Measurements from ENCODE around the gene FBXO9.

DNA sequence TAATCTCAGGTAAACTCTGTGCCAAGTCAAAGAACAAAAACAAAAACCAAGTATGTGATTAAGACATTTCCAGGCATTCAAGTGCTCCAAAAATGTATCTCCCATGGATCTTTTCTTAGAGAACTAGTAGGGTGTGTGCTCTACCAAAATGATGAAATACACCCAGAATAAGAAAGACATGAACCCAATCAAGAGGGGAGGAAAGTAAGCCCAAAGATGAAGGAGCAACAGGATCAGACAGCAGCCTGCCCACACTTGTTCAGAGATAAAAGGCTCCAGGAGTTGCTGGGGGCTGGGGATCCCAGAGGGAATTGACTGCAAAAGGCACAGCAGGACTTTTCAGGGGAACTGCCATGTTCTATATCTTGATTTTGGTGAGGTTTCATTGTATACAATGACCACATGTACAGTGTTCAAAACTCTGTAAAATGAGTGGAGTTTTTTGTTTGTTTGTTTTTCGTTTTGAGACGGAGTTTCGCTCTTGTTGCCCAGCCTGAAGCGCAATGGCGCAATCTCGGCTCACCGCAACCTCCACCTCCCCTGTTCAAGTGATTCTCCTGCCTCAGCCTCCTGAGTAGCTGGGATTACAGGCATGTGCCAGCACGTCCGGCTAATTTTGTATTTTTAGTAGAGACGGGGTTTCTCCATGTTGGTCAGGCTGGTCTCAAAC is 59.1 kb downstream of the FBXO9 start:
- TF ChIP-seq, protein P1, sequence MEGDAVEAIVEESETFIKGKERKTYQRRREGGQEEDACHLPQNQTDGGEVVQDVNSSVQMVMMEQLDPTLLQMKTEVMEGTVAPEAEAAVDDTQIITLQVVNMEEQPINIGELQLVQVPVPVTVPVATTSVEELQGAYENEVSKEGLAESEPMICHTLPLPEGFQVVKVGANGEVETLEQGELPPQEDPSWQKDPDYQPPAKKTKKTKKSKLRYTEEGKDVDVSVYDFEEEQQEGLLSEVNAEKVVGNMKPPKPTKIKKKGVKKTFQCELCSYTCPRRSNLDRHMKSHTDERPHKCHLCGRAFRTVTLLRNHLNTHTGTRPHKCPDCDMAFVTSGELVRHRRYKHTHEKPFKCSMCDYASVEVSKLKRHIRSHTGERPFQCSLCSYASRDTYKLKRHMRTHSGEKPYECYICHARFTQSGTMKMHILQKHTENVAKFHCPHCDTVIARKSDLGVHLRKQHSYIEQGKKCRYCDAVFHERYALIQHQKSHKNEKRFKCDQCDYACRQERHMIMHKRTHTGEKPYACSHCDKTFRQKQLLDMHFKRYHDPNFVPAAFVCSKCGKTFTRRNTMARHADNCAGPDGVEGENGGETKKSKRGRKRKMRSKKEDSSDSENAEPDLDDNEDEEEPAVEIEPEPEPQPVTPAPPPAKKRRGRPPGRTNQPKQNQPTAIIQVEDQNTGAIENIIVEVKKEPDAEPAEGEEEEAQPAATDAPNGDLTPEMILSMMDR (IDR thresholded peaks at IDR 0.05): no peak
- TF ChIP-seq POLR2A (IDR thresholded peaks at IDR 0.05; ENCODE audit: low read length) (no peak), EP300 (IDR thresholded peaks at IDR 0.05) (no peak), MYC (IDR thresholded peaks at IDR 0.05; ENCODE audit: borderline replicate concordance, low read length) (no peak), RCOR1 (IDR thresholded peaks at IDR 0.05; ENCODE audit: low read depth, low read length) (no peak), NPAS2 (CRISPR knock-in tag; IDR thresholded peaks at IDR 0.05; ENCODE audit: borderline replicate concordance) (no peak), SREBF2 (IDR thresholded peaks at IDR 0.05) (no peak)
- TF ChIP-seq, protein P2, sequence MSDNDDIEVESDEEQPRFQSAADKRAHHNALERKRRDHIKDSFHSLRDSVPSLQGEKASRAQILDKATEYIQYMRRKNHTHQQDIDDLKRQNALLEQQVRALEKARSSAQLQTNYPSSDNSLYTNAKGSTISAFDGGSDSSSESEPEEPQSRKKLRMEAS (IDR thresholded peaks at IDR 0.05): no peak
- TF ChIP-seq, protein P3, sequence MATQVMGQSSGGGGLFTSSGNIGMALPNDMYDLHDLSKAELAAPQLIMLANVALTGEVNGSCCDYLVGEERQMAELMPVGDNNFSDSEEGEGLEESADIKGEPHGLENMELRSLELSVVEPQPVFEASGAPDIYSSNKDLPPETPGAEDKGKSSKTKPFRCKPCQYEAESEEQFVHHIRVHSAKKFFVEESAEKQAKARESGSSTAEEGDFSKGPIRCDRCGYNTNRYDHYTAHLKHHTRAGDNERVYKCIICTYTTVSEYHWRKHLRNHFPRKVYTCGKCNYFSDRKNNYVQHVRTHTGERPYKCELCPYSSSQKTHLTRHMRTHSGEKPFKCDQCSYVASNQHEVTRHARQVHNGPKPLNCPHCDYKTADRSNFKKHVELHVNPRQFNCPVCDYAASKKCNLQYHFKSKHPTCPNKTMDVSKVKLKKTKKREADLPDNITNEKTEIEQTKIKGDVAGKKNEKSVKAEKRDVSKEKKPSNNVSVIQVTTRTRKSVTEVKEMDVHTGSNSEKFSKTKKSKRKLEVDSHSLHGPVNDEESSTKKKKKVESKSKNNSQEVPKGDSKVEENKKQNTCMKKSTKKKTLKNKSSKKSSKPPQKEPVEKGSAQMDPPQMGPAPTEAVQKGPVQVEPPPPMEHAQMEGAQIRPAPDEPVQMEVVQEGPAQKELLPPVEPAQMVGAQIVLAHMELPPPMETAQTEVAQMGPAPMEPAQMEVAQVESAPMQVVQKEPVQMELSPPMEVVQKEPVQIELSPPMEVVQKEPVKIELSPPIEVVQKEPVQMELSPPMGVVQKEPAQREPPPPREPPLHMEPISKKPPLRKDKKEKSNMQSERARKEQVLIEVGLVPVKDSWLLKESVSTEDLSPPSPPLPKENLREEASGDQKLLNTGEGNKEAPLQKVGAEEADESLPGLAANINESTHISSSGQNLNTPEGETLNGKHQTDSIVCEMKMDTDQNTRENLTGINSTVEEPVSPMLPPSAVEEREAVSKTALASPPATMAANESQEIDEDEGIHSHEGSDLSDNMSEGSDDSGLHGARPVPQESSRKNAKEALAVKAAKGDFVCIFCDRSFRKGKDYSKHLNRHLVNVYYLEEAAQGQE (IDR thresholded peaks at IDR 0.05): no peak
